Neural cell (in vitro differentiated cells): ENCODE measurements around the gene SLC35B2.

Experiments used
- CTCF ChIP-seq: fragments of 450-650 bp; IDR thresholded peaks from 2 replicates; pipeline ENCODE4 v1.5.1; 2014; ENCODE audit warnings: antibody characterized with exemption, mild to moderate bottlenecking, moderate library complexity; ENCODE audit not compliant: poor library complexity, severe bottlenecking
- EZH2 ChIP-seq: fragments of 200-600, 300-800 bp; shearing (Covaris generic), sonication (generic); IDR thresholded peaks from 2 replicates; pipeline ENCODE4 v1.6.1; 2014; ENCODE audit warnings: antibody characterized with exemption, low read length, borderline replicate concordance, mild to moderate bottlenecking; ENCODE audit not compliant: insufficient read depth, poor library complexity, severe bottlenecking
- REST ChIP-seq: IDR thresholded peaks from 2 replicates; pipeline ENCODE4 v1.6.1; 2012; ENCODE audit warnings: borderline replicate concordance
- SMC3 ChIP-seq: fragments of 450-650 bp; conservative IDR thresholded peaks from 2 replicates; pipeline ENCODE4 v1.6.1; 2014; ENCODE audit warnings: antibody characterized with exemption, mild to moderate bottlenecking, moderate library complexity; ENCODE audit not compliant: poor library complexity

- no peak for TF ChIP-seq CTCF
- TF ChIP-seq REST: no peak
- TF ChIP-seq SMC3: no peak
- no peak for TF ChIP-seq EZH2
These were observed 6.6 kb downstream of the SLC35B2 start for GRCh38 chr6:44250718-44251123.
